K562 (cell line): Measurements from ENCODE around the gene RANBP3. TPM values are rescaled to one million over a fixed set of nuclear protein-coding genes. Genes with fewer than 3 reads are reported as not detected.

Source experiments
- ATAC-seq: fragments of 200-7000 bp; cut with Tn5 transposase; 3 replicates; pipeline ENCODE4 v1.9.1; 2020; ENCODE audit warnings: moderate library complexity
- BruUV-seq: library from RNA; stranded (reverse); fragments of 400-500 nt; replicated peaks from 2 replicates; lab custom pipeline; 2021; lab: Mats Ljungman, UMichigan
- CTCF ChIA-PET: fragments of 300-600 bp; formaldehyde crosslinking; extraction: SDS; loops from one replicate; lab custom pipeline; 2021; ENCODE audit warnings: low intra/inter-chr PET ratio; lab: Yijun Ruan, JAX
- POLR2A ChIA-PET: fragments of 300-600, 350-650 bp; sonication (Branson Sonifier 250); formaldehyde crosslinking; extraction: SDS; loops from one replicate; lab custom pipeline; 2021; ENCODE audit warnings: antibody characterized with exemption, inconsistent platforms; lab: Yijun Ruan, JAX
- DNase-seq, 4 experiments: peaks; one replicate each; pipeline versions ENCODE4 v3.0.0 to v3.0.0-alpha.2; 2011 to 2018; ENCODE audit warnings: low spot score in 3 of 4, mixed read lengths in 3 of 4; ENCODE audit errors: extremely low read depth in 1 of 4
- FAIRE-seq: peaks from 2 replicates; lab custom pipeline; 2011; peaks lifted over from hg19 to GRCh38; lab: Jason Lieb, UNC
- H2AFZ ChIP-seq: 2 replicates; pipeline ENCODE4 v1.6.0; 2011; ENCODE audit warnings: low read depth, low read length, control low read depth, inconsistent platforms
- H3K27ac ChIP-seq: fragments of 200-600 bp; 3 replicates; pipeline ENCODE4 v1.8.0; 2011; ENCODE audit warnings: low read depth, mild to moderate bottlenecking, control low read depth, inconsistent platforms, low read length, moderate library complexity, mixed read lengths; ENCODE audit errors: extremely low read depth
- H3K27me3 ChIP-seq, 2 experiments: fragments of 300-600 bp in 1 of 2; 2 replicates in 1 of 2; 3 replicates in 1 of 2; pipeline versions ENCODE4 v1.6.0 to v1.8.0; 2011; ENCODE audit warnings: inconsistent platforms in 2 of 2, low read length in 2 of 2, mild to moderate bottlenecking in 1 of 2, mixed read lengths in 1 of 2, moderate library complexity in 1 of 2; ENCODE audit not compliant: control insufficient read depth in 2 of 2, insufficient read depth in 2 of 2
- H3K36me3 ChIP-seq: fragments of 300-600 bp; 3 replicates; pipeline ENCODE4 v1.8.0; 2011; ENCODE audit warnings: mild to moderate bottlenecking, low read length, inconsistent platforms; ENCODE audit not compliant: control insufficient read depth, insufficient read depth
- H3K4me1 ChIP-seq, 2 experiments: fragments of 200-600 bp in 1 of 2; replicated peaks in 1 of 2; 2 replicates in 1 of 2; 3 replicates in 1 of 2; pipeline versions ENCODE4 v1.5.1 to v1.8.0; 2011; ENCODE audit warnings: inconsistent platforms in 2 of 2, low read length in 2 of 2, mild to moderate bottlenecking in 1 of 2, mixed read lengths in 1 of 2, moderate library complexity in 1 of 2; ENCODE audit not compliant: control insufficient read depth in 2 of 2, insufficient read depth in 2 of 2
- H3K4me2 ChIP-seq: 2 replicates; pipeline ENCODE4 v1.6.1; 2011; ENCODE audit warnings: low read length, control low read depth, inconsistent platforms, mixed read lengths; ENCODE audit not compliant: insufficient read depth
- H3K4me3 ChIP-seq: fragments of 200-600 bp; sonication (generic), shearing (Covaris generic); 2 replicates; pipeline ENCODE4 v1.5.1; 2016; ENCODE audit warnings: control low read depth, inconsistent platforms
- H3K79me2 ChIP-seq: fragments of 200-600 bp; 3 replicates; pipeline ENCODE4 v1.8.0; 2011; ENCODE audit warnings: low read length, inconsistent platforms; ENCODE audit not compliant: control insufficient read depth, insufficient read depth
- H3K9ac ChIP-seq, 2 experiments: 2 replicates each; pipeline versions ENCODE4 v1.6.0 to v1.6.1; 2011; ENCODE audit warnings: low read depth in 2 of 2, low read length in 2 of 2, control low read depth in 1 of 2, inconsistent platforms in 1 of 2, mild to moderate bottlenecking in 1 of 2, mixed read lengths in 1 of 2; ENCODE audit not compliant: insufficient read depth in 1 of 2
- H3K9me1 ChIP-seq: one replicate; pipeline ENCODE4 v1.6.0; 2011; ENCODE audit warnings: inconsistent platforms, mild to moderate bottlenecking, low read length, moderate library complexity; ENCODE audit not compliant: control insufficient read depth, insufficient read depth
- H3K9me3 ChIP-seq: replicated peaks from 2 replicates; pipeline ENCODE4 v1.5.1; 2011; ENCODE audit warnings: low read depth, low read length, inconsistent platforms; ENCODE audit not compliant: control insufficient read depth, insufficient read depth
- H4K20me1 ChIP-seq: replicated peaks from 2 replicates; pipeline ENCODE4 v1.6.1; 2011; ENCODE audit warnings: low read length, inconsistent platforms, mixed read lengths; ENCODE audit not compliant: control insufficient read depth, insufficient read depth
- BHLHE40 ChIP-seq: IDR thresholded peaks from 2 replicates; pipeline ENCODE4 v1.6.1; 2011; ENCODE audit warnings: low read length, improper control_type of control experiment
- CBX8 ChIP-seq: fragments of 200-600 bp; sonication (generic); IDR thresholded peaks from 2 replicates; pipeline ENCODE4 v1.6.1; 2012; ENCODE audit warnings: borderline replicate concordance, mixed run types, low read depth, mild to moderate bottlenecking, moderate library complexity, mixed read lengths, low read length, control low read depth, inconsistent platforms; ENCODE audit not compliant: poor library complexity, severe bottlenecking; ENCODE audit errors: extremely low read depth
- CREM ChIP-seq: IDR thresholded peaks from 2 replicates; pipeline ENCODE4 v1.6.1; 2014; ENCODE audit warnings: antibody characterized with exemption, low read depth
- CTBP1 ChIP-seq: fragments of 450-650 bp; IDR thresholded peaks from 2 replicates; pipeline ENCODE4 v1.6.1; 2016; ENCODE audit warnings: borderline replicate concordance
- FOXK1 ChIP-seq: sonication (generic); formaldehyde crosslinking; IDR thresholded peaks from 2 replicates; pipeline ENCODE4 v1.8.0; 2022; ENCODE audit warnings: missing genetic modification reagents, mild to moderate bottlenecking, borderline replicate concordance
- HOXB6 ChIP-seq: fragments of 250-450 bp; sonication (Bioruptor Pico); IDR thresholded peaks from 2 replicates; pipeline ENCODE4 v1.5.1; 2022; ENCODE audit warnings: mild to moderate bottlenecking, borderline replicate concordance
- HSF4 ChIP-seq: fragments of 250-450 bp; sonication (Bioruptor Pico); IDR thresholded peaks from 2 replicates; pipeline ENCODE4 v2.1.2; 2022; ENCODE audit warnings: mild to moderate bottlenecking, moderate library complexity, borderline replicate concordance
- NFIC ChIP-seq: fragments of 450-650 bp; IDR thresholded peaks from 2 replicates; pipeline ENCODE4 v1.6.1; 2017; ENCODE audit warnings: mild to moderate bottlenecking, inconsistent platforms
- PHF21A ChIP-seq: fragments of 450-650 bp; IDR thresholded peaks from 2 replicates; pipeline ENCODE4 v1.6.1; 2017; ENCODE audit warnings: low read depth, borderline replicate concordance
- SIN3A ChIP-seq, 2 experiments: fragments of 150-350 bp in 1 of 2; IDR thresholded peaks; 2 replicates each; pipeline ENCODE4 v1.6.1; 2011 to 2016; ENCODE audit warnings: borderline replicate concordance in 2 of 2, low read depth in 2 of 2, low read length in 2 of 2, mild to moderate bottlenecking in 2 of 2, moderate library complexity in 2 of 2; ENCODE audit not compliant: control insufficient read depth in 1 of 2
- SOX6 ChIP-seq: fragments of 450-650 bp; IDR thresholded peaks from 2 replicates; pipeline ENCODE4 v1.6.1; 2014; ENCODE audit warnings: mild to moderate bottlenecking
- SREBF1 ChIP-seq: fragments of 150-350 bp; IDR thresholded peaks from 2 replicates; pipeline ENCODE4 v1.6.1; 2014; ENCODE audit warnings: antibody characterized with exemption, low read depth, low read length, borderline replicate concordance
- TCF15 ChIP-seq: fragments of 250-450 bp; sonication (Bioruptor Pico); IDR thresholded peaks from 2 replicates; pipeline ENCODE4 v1.8.0; 2022; ENCODE audit warnings: moderate library complexity, mild to moderate bottlenecking, inconsistent platforms
- ZNF384 ChIP-seq: IDR thresholded peaks from 2 replicates; pipeline ENCODE4 v1.6.1; 2012; ENCODE audit warnings: low read depth, low read length, improper control_type of control experiment
- ZNF41 ChIP-seq: fragments of 250-450 bp; sonication (Bioruptor Pico); conservative IDR thresholded peaks from 2 replicates; pipeline ENCODE4 v1.4.0; 2020; ENCODE audit warnings: mild to moderate bottlenecking
- ZNF431 ChIP-seq: sonication (generic); formaldehyde crosslinking; IDR thresholded peaks from 2 replicates; pipeline ENCODE4 v1.8.0; 2022; ENCODE audit warnings: mild to moderate bottlenecking, missing genetic modification reagents
- ZNF511 ChIP-seq: sonication (generic); formaldehyde crosslinking; IDR thresholded peaks from 2 replicates; pipeline ENCODE4 v1.8.0; 2022; ENCODE audit warnings: mild to moderate bottlenecking, missing genetic modification reagents
- WGBS: fragments of 100-300 bp; shearing (Covaris generic); methylation state at CpG from one replicate; pipeline ENCODE4 v1.1.6; 2016; ENCODE audit warnings: low coverage, mixed read lengths; ENCODE audit not compliant: insufficient coverage; ENCODE audit errors: missing lambda C conversion rate; 5-methylcytosine and 5-hydroxymethylcytosine counted together
- in situ Hi-C: fragments of 300-500 bp; cut with MboI; formaldehyde crosslinking; loops from 4 replicates; pipeline ENCODE4 v1.15.0; 2018; ENCODE audit warnings: inconsistent platforms, mixed read lengths
- intact Hi-C: fragments of 100-400 bp; cut with micrococcal nuclease; formaldehyde crosslinking; loops from 2 replicates; pipeline ENCODE4 v1.14.2; 2022
- polyA plus RNA-seq, 8 experiments: library from polyadenylated mRNA; depleted of rRNA in 4 of 8; stranded (reverse) in 5 of 8; unstranded in 3 of 8; fragments of >200 nt; fragmentation: Nextera tagmentation in 2 of 8; fragmentation: Illumina TruSeq in 1 of 8; extraction: Ambion mirVana in 2 of 8; extraction: Trizol in 1 of 8; gene quantifications; 2 replicates each; pipeline versions ENCODE4 v1.2.1 to v1.2.3, GENCODE V29; 2011 to 2014; ENCODE audit warnings: inconsistent platforms in 1 of 8, missing spikeins in 1 of 8
- total RNA-seq, 7 experiments: library from RNA; depleted of rRNA in 6 of 7; stranded (reverse); fragments of >200 nt in 6 of 7; fragmentation: Illumina TruSeq in 2 of 7; extraction: Trizol in 2 of 7; gene quantifications; 2 replicates each; pipeline versions ENCODE4 v1.2.1 to v1.2.3, GENCODE V29; 2011 to 2021; ENCODE audit warnings: low replicate concordance in 1 of 7
- TF ChIP-seq, protein P1 (sequence below): fragments of 250-450 bp; sonication (Bioruptor Pico); IDR thresholded peaks from 2 replicates; pipeline ENCODE4 v1.8.0; 2021; ENCODE audit warnings: borderline replicate concordance, mild to moderate bottlenecking, moderate library complexity; ENCODE audit not compliant: poor library complexity, severe bottlenecking
- TF ChIP-seq, protein P2 (sequence below): conservative IDR thresholded peaks from 2 replicates; pipeline ENCODE4 v1.6.1; 2011; ENCODE audit warnings: low read depth, mild to moderate bottlenecking, low read length; ENCODE audit not compliant: control insufficient read depth

RANBP3 gene
- total and polyA plus RNA-seq, 9 of the 15 experiments (the other 6 are each of a cell fraction or from before 2014, with no cell fraction given): 0.90 to 95.1 (median 63.2) TPM

DNA sequence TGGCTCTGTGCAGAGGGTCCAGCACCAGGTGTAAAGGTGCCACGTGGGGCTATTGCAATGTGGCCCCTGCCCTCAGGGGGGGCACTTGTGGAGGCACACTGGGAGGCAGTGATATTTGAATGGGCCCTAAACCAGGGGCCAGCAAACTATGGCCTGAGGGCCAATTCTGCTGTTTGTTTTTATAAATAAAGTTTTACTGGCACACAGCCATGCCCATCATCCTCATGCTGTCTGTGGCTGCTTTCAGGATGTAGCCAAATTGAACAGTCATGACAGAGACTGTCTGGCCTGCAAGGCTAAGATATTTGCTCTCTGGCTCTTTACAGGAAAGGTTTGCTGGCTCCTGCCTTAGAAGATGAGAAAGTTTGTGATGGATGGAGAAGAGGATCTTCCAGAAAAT lies 33.9 kb upstream of the RANBP3 start (continued):
- peak; percentile 59 for TF ChIP-seq NFIC

GRCh38 chr19:6011206-6011605 lies 33.3 kb upstream of the RANBP3 start:
- intact Hi-C loops (no loop called here), in situ Hi-C loops (no loop called here)
- H3K9ac ChIP-seq: 0 out of 4 replicates have a peak overlapping the region, but pooled peaks of 1 of the 2 experiments have one; percentile 31
- H3K36me3 ChIP-seq: no peaks in the 10 kb centered on the region; the same call in 2 of the 3 replicates
- H3K4me3 ChIP-seq: no peak overlapping the region
- H3K79me2 ChIP-seq: no peaks in the 10 kb centered on the region
- H3K4me2 ChIP-seq: no peak overlapping the region
- no peaks in the 10 kb centered on the region for H3K9me1 ChIP-seq
- ATAC-seq (no peak), FAIRE-seq (no peak), DNase-seq (no peak)
- 57% methylated on average over 10 of the region's 10 CpGs for WGBS
- H4K20me1 ChIP-seq: no peaks in the 10 kb centered on the region
- H3K9me3 ChIP-seq: no peaks in the 10 kb centered on the region
- CTCF ChIA-PET: no interaction called here
- H3K27ac ChIP-seq: no peak overlapping the region
- BruUV-seq: no TSS peak
- POLR2A ChIA-PET: no interaction called here
- no peaks in the 10 kb centered on the region; a peak in 1 of 5 replicates for H3K27me3 ChIP-seq
- H3K4me1 ChIP-seq: peaks cover 0 to 12% of the 10 kb centered on the region in 2 experiments; a peak in 1 of 5 replicates
- H2AFZ ChIP-seq: no peak overlapping the region
- TF ChIP-seq, protein P1, sequence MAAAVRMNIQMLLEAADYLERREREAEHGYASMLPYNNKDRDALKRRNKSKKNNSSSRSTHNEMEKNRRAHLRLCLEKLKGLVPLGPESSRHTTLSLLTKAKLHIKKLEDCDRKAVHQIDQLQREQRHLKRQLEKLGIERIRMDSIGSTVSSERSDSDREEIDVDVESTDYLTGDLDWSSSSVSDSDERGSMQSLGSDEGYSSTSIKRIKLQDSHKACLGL (CRISPR knock-in tag): no peak
- TF ChIP-seq ZNF431: no peak
- TF ChIP-seq TCF15 (CRISPR knock-in tag): no peak
- TF ChIP-seq, protein P2, sequence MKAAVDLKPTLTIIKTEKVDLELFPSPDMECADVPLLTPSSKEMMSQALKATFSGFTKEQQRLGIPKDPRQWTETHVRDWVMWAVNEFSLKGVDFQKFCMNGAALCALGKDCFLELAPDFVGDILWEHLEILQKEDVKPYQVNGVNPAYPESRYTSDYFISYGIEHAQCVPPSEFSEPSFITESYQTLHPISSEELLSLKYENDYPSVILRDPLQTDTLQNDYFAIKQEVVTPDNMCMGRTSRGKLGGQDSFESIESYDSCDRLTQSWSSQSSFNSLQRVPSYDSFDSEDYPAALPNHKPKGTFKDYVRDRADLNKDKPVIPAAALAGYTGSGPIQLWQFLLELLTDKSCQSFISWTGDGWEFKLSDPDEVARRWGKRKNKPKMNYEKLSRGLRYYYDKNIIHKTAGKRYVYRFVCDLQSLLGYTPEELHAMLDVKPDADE: no peak
- TF ChIP-seq HSF4 (CRISPR knock-in tag): no peak
- TF ChIP-seq CTBP1: no peak
- TF ChIP-seq CBX8: no peak
- no peak for TF ChIP-seq ZNF511 (CRISPR knock-in tag)
- TF ChIP-seq SOX6: no peak
- no peak for TF ChIP-seq SIN3A (IDR thresholded peaks at IDR 0.05; ENCODE audit: borderline replicate concordance in 2 of 2, control insufficient read depth in 1 of 2, low read depth in 2 of 2, low read length in 2 of 2)
- no peak for TF ChIP-seq SREBF1
- TF ChIP-seq CREM: no peak
- TF ChIP-seq BHLHE40: no peak
- no peak for TF ChIP-seq ZNF384
- TF ChIP-seq HOXB6: no peak
- no peak for TF ChIP-seq FOXK1
- no peak for TF ChIP-seq ZNF41 (CRISPR knock-in tag)
- no peak for TF ChIP-seq PHF21A
